GM19395 (cell line): ENCODE results near the gene SOX6.
"Not testable (repeated sequence)": the region's sequence is repeated elsewhere in the genome, so short reads cannot be mapped to it uniquely, and the experiment has no call there.

ENCODE experiments used
- ATAC-seq: cut with Tn5 transposase; IDR thresholded peaks from one replicate; pipeline ENCODE4 v1.9.1; 2021; ENCODE audit warnings: mild to moderate bottlenecking, moderate library complexity; ENCODE audit not compliant: unreplicated experiment

SOX6 gene

DNA sequence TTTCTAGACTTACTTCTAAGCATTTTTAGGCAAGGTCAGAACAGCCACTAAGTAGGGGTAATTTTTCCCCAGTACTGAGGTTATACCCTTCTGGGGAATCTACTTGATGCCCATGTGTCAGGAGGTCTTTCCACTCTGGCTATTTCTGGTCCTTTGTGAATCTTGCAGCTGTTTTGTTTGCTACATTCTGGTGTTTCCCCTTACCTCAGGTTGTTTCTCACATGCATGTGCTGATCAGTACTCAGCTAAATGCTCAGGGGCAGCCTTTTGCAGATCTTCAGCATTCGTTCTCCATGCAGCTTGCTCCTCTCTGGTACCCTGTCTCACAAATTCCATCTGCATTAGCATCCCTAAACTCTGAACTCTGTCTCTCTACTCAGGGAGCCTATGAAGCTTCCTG lies 303.6 kb downstream of the SOX6 start:
- no peak for ATAC-seq

DNA sequence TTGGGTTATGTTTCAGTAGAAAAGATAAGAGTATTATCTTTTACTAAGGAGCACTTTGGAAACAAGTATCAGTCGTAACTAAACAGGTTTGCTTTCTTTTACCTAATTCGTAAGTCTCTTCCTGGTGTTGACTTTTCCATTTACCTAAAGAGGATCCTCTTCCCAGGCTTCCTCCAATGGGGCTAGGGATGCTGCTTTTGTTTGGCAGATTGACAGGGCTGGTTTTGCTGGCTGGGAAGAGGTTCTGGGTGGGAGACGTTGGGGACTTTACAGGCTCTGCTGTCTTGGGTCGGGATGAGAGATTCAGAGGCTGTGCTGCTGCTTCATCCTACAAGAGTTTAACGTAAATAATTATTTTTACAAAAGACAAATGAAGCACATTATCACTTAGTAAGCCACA lies 306.7 kb downstream of the SOX6 start:
- no peak for ATAC-seq

DNA sequence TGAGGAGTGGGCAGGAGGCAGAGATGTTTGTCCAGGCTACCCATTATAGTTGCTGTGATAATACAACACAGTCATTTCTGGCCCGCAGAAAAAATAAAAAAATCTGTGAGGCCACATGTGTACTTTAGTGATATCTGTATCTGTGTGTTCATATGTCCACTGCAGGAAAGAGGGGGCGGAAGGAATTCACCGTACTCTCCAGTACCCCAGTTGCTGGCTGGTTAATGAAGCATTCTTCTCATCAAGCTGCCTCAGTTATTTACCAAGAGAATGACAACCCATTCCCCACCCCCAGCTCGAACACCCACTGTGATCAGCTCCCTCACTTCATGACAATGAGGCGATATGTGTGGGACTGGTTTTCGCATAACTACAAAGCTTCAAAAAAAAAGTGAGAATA lies 309.3 kb downstream of the SOX6 start:
- no peak for ATAC-seq

DNA sequence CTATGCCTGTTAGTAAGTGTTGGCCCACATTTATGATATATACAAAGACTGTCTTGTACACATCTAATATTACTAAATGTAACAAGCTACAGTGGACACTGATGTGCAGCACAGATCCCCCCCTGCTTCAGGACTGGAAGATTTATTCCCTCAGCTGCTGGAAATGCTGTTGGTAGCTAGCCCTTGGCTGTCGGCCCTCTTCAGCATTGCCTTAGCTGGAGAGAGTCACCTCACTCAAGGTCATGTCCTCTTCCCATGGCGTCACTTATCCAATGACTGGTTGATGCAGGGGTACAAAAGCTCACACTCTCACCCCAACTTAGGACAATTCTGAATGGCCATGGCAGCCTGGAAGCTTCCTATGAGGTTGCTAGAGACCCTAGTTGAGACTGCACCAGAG lies 312.7 kb downstream of the SOX6 start:
- ATAC-seq, result no peak

DNA sequence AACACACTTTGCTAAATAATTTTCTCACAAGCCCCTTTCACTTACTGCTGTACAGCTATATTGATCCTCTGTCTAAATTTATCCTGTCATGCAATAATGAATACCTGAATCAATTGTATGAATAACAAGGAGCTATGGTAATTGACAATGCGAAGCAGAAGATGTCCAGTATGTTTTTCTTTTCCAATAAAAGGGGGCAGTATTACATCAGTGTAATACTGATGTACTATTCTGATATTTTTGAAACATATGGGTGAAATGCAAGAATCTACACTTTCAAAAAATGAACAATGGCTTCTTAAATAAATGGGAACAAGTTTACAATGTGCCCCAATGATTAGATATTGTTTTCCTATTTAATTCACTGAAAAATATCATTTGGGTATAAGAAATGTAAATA lies 315.1 kb downstream of the SOX6 start:
- ATAC-seq, result no peak

DNA sequence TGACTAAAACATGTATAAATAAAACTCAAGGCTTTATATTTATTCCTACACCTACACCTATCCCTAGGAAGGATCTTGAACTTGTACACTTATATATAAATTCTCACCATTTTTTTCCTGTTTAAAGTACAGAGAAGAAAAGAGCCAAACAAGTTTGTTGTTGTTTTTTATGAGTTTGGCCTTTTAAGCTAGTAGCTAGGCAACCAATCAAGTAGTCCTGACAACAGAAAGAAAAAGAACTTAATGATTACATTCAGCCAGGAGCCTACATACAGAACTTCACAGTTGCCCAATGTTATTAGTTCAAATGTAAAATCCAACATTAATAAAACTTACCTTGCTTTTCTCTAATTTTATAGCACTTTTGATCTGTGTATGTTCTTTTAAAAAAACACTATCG lies 316.2 kb downstream of the SOX6 start:
- ATAC-seq, result no peak

DNA sequence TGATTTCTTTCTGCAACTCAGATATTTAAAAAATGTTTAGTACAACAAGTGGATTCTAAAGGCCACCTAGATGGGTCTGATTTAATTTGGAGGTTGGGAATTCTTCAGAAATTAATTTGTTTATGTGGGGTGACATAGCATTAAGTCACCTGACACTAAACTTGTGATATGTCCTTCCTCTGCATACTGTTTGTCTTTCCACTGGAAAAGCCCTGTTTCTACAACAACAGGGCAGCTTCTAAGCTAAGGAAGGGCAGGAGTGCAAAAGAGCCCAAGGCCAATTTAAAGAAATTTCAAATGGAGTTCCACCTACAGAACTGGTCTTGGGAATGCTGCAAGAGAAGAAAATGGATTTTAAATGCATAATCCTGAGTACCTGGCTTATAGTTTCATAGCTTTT lies 319.2 kb downstream of the SOX6 start:
- ATAC-seq, result no peak

DNA sequence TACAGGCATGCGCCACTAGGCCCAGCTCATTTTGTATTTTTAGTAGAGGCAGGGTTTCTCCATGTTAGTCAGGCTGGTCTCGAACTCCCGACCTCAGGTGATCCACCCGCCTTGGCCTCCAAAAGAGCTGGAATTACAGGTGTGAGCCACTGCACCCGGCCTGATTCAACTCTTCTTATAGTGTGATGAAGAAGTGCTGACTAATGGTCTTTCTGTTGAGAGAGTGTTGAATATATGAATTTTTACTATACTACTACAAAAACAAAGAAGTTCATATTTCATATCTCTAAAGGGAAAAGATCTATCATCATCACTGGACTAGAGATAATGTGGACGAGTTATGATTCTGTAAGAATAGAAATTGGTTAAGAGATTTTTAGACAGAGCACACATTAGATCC lies 320.1 kb downstream of the SOX6 start:
- ATAC-seq, result no peak

DNA sequence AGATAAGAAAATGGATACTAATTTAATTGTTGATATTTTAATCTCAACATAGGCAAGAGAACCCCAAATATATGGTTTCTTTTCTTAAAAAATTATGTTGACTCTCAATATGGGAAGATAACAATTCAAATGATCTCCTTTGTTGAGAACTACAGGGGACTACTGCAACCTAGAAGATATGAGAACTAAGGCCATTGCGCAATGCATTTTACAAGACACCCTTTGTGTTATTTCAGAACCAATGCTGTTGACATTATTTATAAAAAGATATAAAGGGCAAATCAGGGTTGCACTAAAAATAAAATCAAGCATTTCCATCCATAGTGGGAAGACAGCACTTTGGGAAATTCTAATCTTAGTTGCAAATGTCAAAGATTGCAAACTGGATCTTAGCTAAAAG lies 322.3 kb downstream of the SOX6 start:
- ATAC-seq, result no peak

DNA sequence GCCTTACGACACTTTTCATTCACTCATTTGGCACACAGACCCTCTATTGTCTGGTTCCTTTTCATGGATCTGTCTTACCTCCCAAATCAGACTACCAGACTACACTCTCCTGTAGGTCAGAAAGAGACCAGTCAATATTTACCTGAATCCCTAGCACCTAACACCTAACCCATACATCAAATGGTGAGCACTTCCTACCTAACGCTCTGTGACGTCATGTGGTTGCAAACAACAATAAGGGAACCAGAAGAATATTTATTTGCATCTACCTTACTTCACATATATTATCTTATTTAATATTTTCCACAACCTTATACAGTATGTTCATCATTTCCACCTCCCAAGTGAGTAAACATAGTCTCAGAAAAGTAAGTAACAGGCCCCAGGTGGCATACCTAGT lies 323.4 kb downstream of the SOX6 start:
- ATAC-seq, result no peak

DNA sequence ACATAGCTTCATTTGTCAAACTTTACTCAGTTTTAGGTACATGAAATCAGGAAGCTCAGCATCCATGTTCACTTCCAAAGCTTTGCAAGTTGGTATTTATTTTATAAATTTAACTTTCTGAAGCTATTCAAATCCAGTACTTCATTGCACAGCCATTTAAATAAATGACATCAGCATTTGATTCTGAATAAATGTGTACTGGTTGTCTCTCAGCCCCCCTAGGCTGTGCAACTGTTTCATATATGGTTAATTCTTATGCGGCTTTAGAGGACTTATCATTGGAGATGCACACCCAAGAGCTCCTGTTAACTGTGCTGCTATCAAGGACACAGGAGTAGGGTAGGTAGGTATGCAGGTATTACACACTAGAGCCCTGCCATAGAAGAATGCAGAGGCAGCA lies 325.1 kb downstream of the SOX6 start:
- ATAC-seq, result no peak

DNA sequence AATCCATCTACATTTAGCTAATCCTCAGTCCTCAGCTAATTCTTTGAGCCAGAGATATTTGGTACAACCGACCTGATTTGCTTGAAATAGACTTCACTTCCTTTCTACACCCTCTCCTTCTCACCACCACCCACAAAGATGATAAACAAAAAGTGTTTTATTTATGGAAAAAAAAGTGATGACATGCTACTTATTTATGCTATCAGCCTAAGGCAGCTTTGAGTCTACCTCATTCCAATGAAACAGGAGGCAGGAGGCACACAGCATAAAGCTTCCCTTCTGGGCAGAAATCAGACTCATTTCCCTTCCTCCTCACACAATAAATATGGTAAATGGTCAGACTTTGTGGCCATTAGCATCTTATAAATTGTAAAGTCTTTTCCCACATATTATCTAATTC lies 325.7 kb downstream of the SOX6 start:
- no peak for ATAC-seq

DNA sequence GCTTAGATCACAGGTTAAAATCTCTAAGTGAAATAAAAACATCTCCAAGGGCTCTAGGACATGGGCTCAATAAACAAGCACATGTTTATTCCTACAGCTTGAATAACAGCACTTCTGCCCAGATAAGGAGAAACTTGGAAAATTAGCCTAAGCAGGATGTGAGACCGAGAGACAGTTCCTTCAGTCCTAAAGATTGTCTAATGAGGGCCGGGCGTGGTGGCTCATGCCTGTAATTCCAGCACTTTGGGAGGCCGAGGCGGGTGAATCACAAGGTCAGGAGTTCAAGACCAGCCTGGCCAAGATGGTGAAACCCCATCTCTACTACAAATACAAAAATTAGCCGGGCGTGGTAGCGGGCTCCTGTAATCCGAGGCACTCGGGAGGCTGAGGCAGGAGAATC lies 327.2 kb downstream of the SOX6 start:
- ATAC-seq, result not testable (repeated sequence)

DNA sequence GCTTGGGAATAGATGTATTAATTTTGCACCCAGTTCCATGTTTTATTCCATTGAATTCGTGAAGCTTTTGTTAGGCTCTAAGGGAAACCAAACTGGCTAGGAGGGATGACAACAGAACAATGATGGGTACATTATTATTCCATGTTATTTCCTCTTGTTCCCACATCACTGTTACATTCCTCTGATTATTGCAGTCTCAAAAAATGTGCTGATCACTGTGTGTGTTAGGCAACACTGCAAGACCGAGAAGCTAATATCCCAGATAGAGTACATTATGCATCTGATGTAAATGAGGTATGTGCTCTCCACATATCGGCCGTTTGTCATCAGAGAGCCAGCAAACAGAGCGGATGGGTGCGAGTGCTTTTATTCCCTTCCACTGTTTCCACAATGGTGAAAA lies 327.9 kb downstream of the SOX6 start:
- no peak for ATAC-seq

DNA sequence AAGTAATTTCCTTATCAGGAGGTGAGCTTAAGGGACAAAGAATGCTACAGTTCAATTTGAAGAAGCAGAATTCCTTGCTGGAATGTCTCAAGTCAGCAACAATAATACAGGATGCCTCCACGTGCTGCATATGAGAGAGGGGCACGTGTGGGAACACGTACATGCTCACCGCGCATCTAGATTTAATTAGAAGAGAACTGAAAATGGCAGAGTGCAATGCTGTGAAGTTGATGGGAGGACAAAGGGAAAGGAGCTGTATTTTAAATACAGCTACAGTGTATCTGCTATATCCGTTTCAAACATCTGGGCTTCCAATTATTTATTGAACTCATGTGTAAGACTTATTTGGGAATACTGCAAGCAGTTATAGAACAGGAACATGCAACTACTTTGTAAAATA lies 328.7 kb downstream of the SOX6 start:
- no peak for ATAC-seq

DNA sequence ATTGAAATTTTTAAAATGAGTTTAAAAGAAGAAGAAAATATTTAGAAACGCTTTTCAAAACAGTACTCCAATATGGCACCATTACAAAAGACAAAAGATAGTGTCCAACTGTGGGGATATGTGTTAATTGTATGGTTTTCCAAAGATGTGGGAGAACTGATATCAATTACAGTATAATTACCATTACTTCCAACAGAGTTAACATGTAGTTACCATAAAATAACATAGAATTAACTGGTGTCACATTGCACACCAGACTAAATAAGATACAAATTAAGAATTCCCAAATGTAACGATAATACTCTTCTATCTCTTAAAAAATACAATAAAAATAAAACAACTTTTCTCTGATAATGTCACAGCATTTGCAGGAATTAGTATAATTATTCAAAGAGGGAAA lies 329.5 kb downstream of the SOX6 start:
- ATAC-seq, result no peak

DNA sequence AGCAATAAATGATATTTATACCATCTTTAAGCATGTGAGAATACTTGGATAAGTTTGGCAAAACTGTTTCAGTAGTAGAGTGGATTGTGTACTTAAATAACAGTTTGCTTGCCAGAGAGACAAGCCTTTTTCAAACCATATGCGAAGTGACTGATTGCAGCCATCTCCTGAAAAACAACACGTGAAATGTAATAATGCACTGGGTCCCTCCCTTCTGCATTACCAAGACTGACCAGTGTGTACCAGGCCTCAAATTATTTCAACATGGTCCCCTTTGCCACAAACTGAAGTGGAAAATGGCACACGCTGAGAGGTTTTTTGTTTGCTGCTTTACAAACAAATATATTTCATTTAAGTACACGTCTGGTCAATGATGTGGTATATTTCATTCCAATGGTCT lies 337.4 kb downstream of the SOX6 start:
- ATAC-seq, result no peak

DNA sequence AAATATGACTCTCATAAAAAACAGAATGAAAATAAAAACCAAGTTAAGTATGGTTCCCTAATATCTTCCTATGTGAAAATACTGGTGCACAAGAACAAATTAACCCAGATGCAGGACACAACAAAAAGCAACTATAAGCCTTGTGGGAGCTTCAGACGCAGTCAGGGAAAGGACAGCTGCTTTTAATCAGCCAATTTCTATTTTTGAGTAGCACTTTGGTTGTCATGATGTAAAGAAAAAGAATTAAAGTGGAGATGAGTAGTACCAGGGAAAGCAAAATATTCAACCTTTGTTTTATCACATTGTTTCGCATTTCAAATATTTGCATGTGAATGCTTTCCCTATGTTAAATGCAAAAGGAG lies 339.9 kb downstream of the SOX6 start:
- ATAC-seq, result no peak

DNA sequence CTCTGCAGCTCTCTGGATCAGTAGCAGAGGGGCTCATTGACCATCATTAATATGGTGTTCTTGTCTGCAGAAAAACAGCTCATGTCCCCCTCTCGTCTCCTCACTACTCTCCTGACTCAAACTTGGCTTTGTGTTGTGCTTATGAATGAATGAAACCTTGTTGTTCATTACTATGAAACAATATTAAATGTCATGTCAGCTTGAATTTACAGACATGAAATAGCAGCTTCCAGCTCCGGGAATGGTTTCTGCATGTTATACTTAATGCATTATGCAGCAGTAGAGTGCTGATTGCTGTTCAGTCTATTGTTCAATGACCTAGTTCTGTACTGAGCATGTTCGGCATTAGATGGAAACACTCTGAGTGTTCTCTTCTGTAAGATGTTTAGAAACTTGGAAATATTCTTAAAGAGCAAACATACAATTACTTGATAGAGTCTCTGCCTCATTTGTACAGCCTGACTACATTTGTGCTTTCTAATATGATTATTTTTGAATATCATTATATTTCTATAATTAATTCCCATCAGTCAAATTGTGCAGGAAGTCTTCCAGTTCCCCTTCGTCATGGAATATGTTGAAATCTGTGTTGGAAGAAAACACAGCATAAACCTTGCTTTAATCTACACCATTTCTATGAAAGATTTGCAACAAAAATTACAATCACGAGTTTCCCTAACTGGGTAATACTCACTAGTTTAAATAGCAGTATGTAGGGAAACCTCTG lies 340.4 kb downstream of the SOX6 start:
- no peak for ATAC-seq

DNA sequence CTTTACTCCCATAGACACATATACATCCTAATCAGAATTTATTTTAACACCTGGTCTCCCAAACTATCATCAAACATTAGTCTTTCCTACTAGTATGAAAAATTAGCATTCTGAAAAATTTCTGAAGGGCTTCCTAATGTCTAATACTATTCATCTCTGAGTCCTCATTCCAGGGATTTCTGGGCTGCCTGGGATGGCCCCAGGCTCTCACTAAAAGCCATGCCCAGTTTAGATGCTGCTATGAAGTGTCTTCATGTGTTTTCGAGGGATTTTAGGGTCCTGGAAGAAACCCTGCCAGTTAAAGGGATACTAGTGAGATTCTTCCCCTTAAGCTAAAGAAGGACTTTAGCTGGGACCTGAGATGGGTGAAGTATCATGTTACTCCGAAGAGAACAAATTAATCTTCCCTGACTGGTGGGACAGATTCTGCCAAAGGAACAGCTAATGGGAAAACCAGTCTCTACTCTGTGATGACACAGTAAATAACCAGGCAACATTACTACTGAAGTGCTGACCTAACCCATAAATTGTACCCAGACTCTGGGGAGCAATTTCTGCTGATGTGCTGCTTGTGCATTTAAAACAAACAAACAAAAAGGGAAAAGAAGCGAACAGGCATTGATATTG lies 342.6 kb downstream of the SOX6 start:
- ATAC-seq, result no peak

DNA sequence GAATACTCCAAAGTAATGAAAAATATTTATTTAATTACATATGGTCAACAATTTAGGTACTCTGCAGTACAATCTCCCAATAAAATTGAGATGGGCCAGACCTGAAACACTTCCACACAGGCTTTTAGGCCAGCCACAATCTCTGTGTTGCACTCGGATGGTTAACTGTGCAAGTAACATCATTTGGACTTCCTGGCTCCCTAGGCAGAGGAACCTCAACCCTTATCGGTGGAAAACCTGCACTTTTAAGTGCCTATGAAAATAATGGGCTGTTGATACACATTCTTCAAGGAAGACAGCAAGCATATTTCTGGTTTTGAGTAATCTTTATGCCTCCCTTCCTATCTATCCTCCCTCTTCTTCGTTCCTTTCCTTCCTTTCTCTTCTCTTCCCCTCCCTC lies 343.1 kb downstream of the SOX6 start:
- ATAC-seq, result no peak

DNA sequence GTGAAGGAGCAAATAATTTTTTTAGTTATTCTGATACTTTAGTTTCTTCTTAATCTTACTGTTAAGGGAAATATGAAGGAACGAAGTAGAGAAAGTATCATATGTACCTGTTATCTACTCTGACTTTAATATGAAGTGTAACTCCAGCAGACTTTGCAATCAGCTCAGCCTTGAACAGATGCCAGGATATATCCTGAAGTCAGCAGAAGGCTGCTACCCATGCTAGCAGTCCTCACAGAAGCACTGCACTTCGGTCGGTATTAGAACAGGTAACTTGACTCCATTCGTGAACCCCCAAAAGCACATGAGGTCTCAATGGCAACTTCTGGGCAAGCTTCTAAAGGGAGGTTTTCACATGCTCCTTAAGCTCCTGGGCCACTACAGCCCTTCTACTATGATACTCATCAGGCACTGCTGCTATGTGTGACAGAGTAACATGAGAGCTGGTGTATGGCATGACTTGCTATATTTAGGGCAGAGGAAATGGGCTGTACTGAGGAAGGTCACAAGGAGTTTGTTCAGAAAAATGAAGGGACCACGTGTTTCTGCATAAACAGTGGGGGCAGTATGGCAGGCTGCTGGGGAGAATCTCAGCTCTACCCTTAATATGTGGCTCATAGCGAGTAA lies 344.1 kb downstream of the SOX6 start:
- no peak for ATAC-seq

DNA sequence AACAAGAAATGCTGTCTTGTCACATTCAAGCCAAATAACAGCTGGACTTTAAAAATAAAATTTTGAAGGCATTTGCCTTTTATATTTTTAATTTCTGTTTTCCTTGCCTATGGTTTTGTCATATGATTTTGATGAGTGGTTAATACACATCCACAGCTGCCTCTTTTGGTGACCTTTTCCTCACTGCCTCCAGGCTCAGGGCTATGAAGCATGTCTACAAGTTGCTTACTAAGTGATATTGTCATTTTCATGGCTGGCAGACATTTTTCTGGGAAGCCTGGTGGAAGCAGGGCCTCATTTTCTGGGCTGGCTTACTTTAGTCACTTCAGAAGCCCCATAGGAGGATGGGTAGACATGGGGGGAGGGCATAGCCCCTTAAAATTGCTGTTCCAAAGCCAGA lies 344.9 kb downstream of the SOX6 start:
- no peak for ATAC-seq
